DMS 273 treated with DMSO at 0.1 percent for 48 hours (cell line): Measurements from ENCODE around the gene KIF21A.

ENCODE experiments used
- DNase-seq: peaks from one replicate; lab custom pipeline; 2025; lab: John Stamatoyannopoulos, UW

The KIF21A gene

DNA sequence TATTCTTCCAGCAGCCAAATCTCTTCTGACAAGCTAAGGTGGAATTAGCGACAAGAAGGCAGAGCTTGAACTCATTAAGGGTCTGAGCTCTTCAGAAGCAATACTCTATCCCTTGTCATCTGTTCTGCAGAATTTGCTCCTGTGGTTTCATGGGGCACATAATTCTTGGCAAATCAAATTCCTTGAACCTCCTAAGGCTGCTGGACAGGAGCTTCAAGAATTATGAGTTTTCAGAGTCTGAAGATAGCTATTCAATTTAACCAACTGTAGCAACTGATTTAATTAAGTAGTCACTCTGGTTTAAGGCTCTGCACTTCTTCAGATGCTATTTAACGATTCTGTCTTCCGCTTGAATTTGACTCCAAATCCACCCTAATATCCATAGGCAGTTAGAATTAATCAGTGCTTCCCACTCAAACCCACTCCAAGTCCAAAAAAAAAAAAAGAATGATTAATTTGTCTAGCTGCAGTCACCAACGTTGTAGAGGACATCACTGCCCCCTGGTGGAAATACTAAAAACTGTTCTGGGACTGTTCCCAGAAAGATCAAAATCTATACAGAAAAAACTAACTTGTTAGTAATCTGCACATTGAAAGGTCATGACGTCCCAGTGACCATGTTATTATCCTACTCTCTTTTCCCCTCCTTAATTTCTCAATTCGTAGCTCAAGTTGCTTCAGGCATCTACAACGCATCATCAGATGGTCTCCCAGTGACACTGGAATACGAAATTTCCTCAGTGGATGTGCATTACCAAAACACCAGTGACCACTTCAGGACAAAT lies 169.9 kb downstream of the KIF21A start:
- DNase-seq: no peak

DNA sequence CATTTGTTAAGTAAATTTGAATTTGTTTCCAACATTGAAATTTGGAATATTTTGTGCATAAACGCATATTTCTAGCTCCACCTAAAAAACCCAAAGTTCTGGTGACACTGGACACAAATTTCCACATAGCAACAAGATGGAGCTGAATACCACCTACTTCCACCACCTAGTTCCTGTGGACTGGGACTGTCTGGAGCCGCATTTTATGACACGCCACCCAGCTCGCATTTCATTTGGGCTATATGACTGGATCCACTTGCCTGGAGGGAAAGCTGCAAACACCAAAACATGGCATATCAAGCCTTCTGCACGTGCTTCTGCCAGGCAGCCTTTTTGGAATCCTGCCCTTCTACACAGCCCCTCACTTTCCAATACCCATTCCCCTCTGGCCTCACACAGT lies 173.4 kb downstream of the KIF21A start:
- DNase-seq: no peak

DNA sequence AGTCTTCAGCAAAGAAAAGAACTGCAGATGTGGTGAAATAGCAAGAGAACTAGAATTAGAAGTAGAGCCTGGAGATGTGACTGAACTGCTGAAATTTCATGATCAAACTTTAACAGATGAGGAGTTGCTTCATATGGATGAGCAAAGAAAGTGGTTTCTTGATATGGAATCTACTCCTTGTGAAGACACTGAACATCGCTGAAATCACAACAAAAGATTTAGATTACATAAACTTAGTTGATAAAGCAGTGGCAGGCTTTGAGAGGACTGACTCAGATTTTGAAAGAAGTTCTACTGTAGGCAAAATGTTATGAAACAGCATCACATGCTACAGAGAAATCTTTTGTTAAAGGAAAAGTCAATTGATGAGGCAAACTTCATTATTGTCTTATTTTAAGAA lies 175.0 kb downstream of the KIF21A start:
- no peak for DNase-seq

DNA sequence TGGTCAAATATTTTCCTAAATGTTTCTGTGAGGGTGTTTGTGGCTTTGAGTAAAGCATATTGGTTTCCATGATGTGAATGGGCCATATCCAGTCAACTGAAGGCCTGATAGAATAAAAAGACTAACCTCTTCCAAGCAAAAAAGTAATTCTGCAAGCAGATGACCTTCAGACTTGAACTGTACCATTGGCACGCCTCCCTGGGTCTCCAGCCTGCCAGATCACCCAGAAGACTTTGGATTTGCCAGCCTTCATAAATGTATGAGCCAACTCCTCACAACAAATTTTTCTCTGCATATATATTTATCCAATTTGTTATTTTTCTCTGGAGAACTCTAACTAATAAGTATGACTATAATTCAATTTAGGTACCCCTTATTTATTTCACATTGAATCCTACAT lies 190.3 kb downstream of the KIF21A start:
- DNase-seq: no peak
